Psoas muscle (tissue), 8 donors: ENCODE measurements around the gene SOX1. TPM values are rescaled to one million over a fixed set of nuclear protein-coding genes. Genes with fewer than 3 reads are reported as not detected.

Source experiments
- ATAC-seq, 4 donors: fragments of 200-7000 bp; cut with Tn5 transposase; one replicate each; pipeline ENCODE4 v1.9.1; 2020; ENCODE audit warnings: moderate library complexity in 3 of 4, mild to moderate bottlenecking in 2 of 4
- DNase-seq, 2 donors: peaks; one replicate each; pipeline ENCODE4 v3.0.0-alpha.2; 2020
- H3K27ac ChIP-seq: fragments of 200-600 bp; one replicate; pipeline ENCODE4 v1.8.0; 2022
- H3K27me3 ChIP-seq, 3 donors: fragments of 200-600 bp in 1 of 3; one replicate each; pipeline versions ENCODE4 v1.6.1 to v1.8.0; 2013 to 2022; ENCODE audit warnings: low read length in 2 of 3, mild to moderate bottlenecking in 2 of 3, moderate library complexity in 1 of 3; ENCODE audit not compliant: insufficient read depth in 3 of 3
- H3K36me3 ChIP-seq, 2 donors: fragments of 200-600 bp in 1 of 2; one replicate each; pipeline versions ENCODE4 v1.6.1 to v1.8.0; 2013 to 2022; ENCODE audit warnings: low read depth in 1 of 2, mild to moderate bottlenecking in 1 of 2, moderate library complexity in 1 of 2; ENCODE audit not compliant: insufficient read depth in 1 of 2
- H3K4me1 ChIP-seq: fragments of 200-600 bp; one replicate; pipeline ENCODE4 v1.8.0; 2022
- H3K4me3 ChIP-seq: fragments of 200-600 bp; one replicate; pipeline ENCODE4 v1.8.0; 2022; ENCODE audit warnings: mild to moderate bottlenecking
- H3K9me3 ChIP-seq: fragments of 200-600 bp; one replicate; pipeline ENCODE4 v1.8.0; 2022
- CTCF ChIP-seq: fragments of 200-600 bp; IDR thresholded peaks from one replicate; pipeline ENCODE4 v1.8.0; 2022; ENCODE audit warnings: antibody characterized with exemption
- WGBS, 3 donors: extraction: QIAGEN DNeasy Blood & Tissue Kit; methylation state at CpG; one replicate each; pipeline versions ENCODE4 v1.1.6 to v1.1.7; 2013; 5-methylcytosine and 5-hydroxymethylcytosine counted together
- intact Hi-C, 2 donors: fragments of 100-400 bp; cut with DNase I; formaldehyde crosslinking; loops; one replicate each; pipeline versions ENCODE4 v1.11.0 to v1.14.2; 2022
- polyA plus RNA-seq, 3 donors: library from polyadenylated mRNA; stranded (reverse); fragments of 200-250 nt; gene quantifications; one replicate each; pipeline ENCODE4 v1.2.3, GENCODE V29; 2013
- total RNA-seq, 4 donors: library from RNA; stranded (reverse); fragmentation: NEBNext Ultra II Directional in 2 of 4; extraction: Animal tissue kit (Norgen Biotek cat#: 25700) in 2 of 4; gene quantifications; one replicate each; pipeline versions ENCODE4 v1.2.1 to v1.2.4, GENCODE V29; 2021 to 2023
- donor health status: healthy with polysubstance abuse.
- donor health status: DM: no; HTN: no; CAD: no; lungs with moderate emphysema.
- donor health status: Bipolar disorder and iron deficiency.
- donor health status: healthy.
- donor health status: DM: yes; HTN: yes; CAD: no.
- donor health status: DM: no; HTN: no; CAD: no.
- donor health status: DM: no; HTN: no; CAD: no.
- donor health status: DM: yes; HTN: yes; CAD: no.

The SOX1 gene
- total and polyA plus RNA-seq, 7 donors, result not detected

GRCh38 chr13:112092453-112092852 is 25.5 kb downstream of the SOX1 start:
- DNase-seq, result no peak
- 56 to 58% (median 57%) methylated on average over 4 of the region's 4 CpGs for WGBS, 3 donors

GRCh38 chr13:112095354-112095753 is 28.4 kb downstream of the SOX1 start:
- peaks cover 3 to 27% (median 7%) of the 10 kb centered on the region in 3 donors for H3K27me3 ChIP-seq
- no peak for TF ChIP-seq CTCF
- intact Hi-C loops, result no loop called here
- no peaks in the 10 kb centered on the region for H3K36me3 ChIP-seq
- H3K4me3 ChIP-seq, result no peak overlapping the region
- 78 to 89% (median 85%) methylated on average over 9 of the region's 9 CpGs for WGBS, 3 donors
- no peaks in the 10 kb centered on the region for H3K4me1 ChIP-seq
- no peak overlapping the region for H3K27ac ChIP-seq
- no peak for ATAC-seq
- no peak for DNase-seq
- no peaks in the 10 kb centered on the region for H3K9me3 ChIP-seq

More at GRCh38 chr13:112092453-112092852, 25.5 kb downstream of the SOX1 start:
- Histone ChIP-seq H3K4me3 (no peak overlapping the region), H3K36me3 (no peaks in the 10 kb centered on the region), H3K9me3 (no peaks in the 10 kb centered on the region), H3K4me1 (no peaks in the 10 kb centered on the region), H3K27ac (no peak overlapping the region), H3K27me3 (peaks cover 3 to 28% (median 7%) of the 10 kb centered on the region in 3 donors)
- ATAC-seq, result no peak
- intact Hi-C loops, result no loop called here
- TF ChIP-seq CTCF, result no peak

- Histone ChIP-seq H3K9me3 (no peaks in the 10 kb centered on the region), H3K36me3 (no peaks in the 10 kb centered on the region), H3K4me3 (no peak overlapping the region), H3K27ac (no peak overlapping the region), H3K27me3 (peaks cover 5 to 43% (median 7%) of the 10 kb centered on the region in 3 donors), H3K4me1 (no peaks in the 10 kb centered on the region)
- no peak for ATAC-seq
- 77 to 90% (median 81%) methylated on average over 9 of the region's 9 CpGs for WGBS, 3 donors
- no peak for DNase-seq
- intact Hi-C loops, result no loop called here
- no peak for TF ChIP-seq CTCF
Observed at GRCh38 chr13:112096959-112097358, 30.0 kb downstream of the SOX1 start.

- intact Hi-C loops, result no loop called here
- ATAC-seq, result no peak
- WGBS, 3 donors, result 77 to 83% (median 77%) methylated on average over 10 of the region's 10 CpGs
Observed at GRCh38 chr13:112097770-112098169, 30.8 kb downstream of the SOX1 start.

More at GRCh38 chr13:112097770-112098169, 30.8 kb downstream of the SOX1 start:
- Histone ChIP-seq H3K27me3 (peaks cover 7 to 51% (median 7%) of the 10 kb centered on the region in 3 donors), H3K9me3 (no peaks in the 10 kb centered on the region), H3K36me3 (no peaks in the 10 kb centered on the region), H3K4me1 (no peaks in the 10 kb centered on the region), H3K27ac (no peak overlapping the region), H3K4me3 (no peak overlapping the region)
- TF ChIP-seq CTCF, result no peak
- DNase-seq, result no peak
